GM21825 (cell line): ENCODE data around the gene ZNF641.

ENCODE experiments used
- ATAC-seq: cut with Tn5 transposase; IDR thresholded peaks from one replicate; pipeline ENCODE4 v1.9.1; 2021; ENCODE audit warnings: mild to moderate bottlenecking, moderate library complexity; ENCODE audit not compliant: unreplicated experiment

Gene ZNF641

GRCh38 chr12:48350249-48351021 is at the start of gene ZNF641:
TSS of gene ZNF641 (minus strand) at chr12:48350919. CDS start at chr12:48348090, 2,829 bp downstream.
- peak; percentile 85 for ATAC-seq

GRCh38 chr12:48390026-48390425 is 39.3 kb upstream of the ZNF641 start:
- no peak for ATAC-seq

GRCh38 chr12:48389409-48389808 is 38.7 kb upstream of the ZNF641 start:
- ATAC-seq = no peak

- no peak for ATAC-seq
These were observed 38.2 kb upstream of the ZNF641 start for GRCh38 chr12:48388938-48389337.

GRCh38 chr12:48388460-48388859 is 37.7 kb upstream of the ZNF641 start:
- ATAC-seq = no peak

- no peak for ATAC-seq
These were observed 29.9 kb upstream of the ZNF641 start for GRCh38 chr12:48380596-48380995.

GRCh38 chr12:48379794-48380193 is 29.1 kb upstream of the ZNF641 start:
- ATAC-seq = no peak

GRCh38 chr12:48377646-48378045 is 26.9 kb upstream of the ZNF641 start:
- ATAC-seq = no peak

- ATAC-seq = no peak
These were observed 23.4 kb upstream of the ZNF641 start for GRCh38 chr12:48374164-48374563.

- no peak for ATAC-seq
These were observed 15.4 kb upstream of the ZNF641 start for GRCh38 chr12:48366131-48366530.

GRCh38 chr12:48361664-48362339 is 11.1 kb upstream of the ZNF641 start:
- ATAC-seq = no peak

GRCh38 chr12:48358937-48359513 is 8.3 kb upstream of the ZNF641 start:
- no peak for ATAC-seq

GRCh38 chr12:48356041-48356768 is 5.5 kb upstream of the ZNF641 start:
- no peak for ATAC-seq

- ATAC-seq = no peak
These were observed 1.5 kb upstream of the ZNF641 start for GRCh38 chr12:48352157-48352760.

GRCh38 chr12:48351022-48351708 is 446 bp upstream of the ZNF641 start:
- ATAC-seq = peak; percentile 43

- ATAC-seq = no peak
These were observed 1.2 kb downstream of the ZNF641 start for GRCh38 chr12:48349471-48349870.

- ATAC-seq = no peak
These were observed 7.7 kb downstream of the ZNF641 start for GRCh38 chr12:48342980-48343379.

- ATAC-seq = no peak
These were observed 9.8 kb downstream of the ZNF641 start for GRCh38 chr12:48340943-48341342.

- no peak for ATAC-seq
These were observed 11.1 kb downstream of the ZNF641 start for GRCh38 chr12:48339442-48340117.

GRCh38 chr12:48336564-48336963 is 14.2 kb downstream of the ZNF641 start:
- ATAC-seq = no peak
